ENCODE measurements around the gene EIF5AL1.

Gene EIF5AL1

GRCh38 chr10:79487296-79488194 is 24.8 kb upstream of the EIF5AL1 start:
- no peaks in the 10 kb centered on the region for H3K36me3 ChIP-seq (ENCODE audit: control insufficient read depth, insufficient read depth, low read length)
- DNase-seq (ENCODE audit: extremely low read depth, insufficient read length): no peak
- 0 out of 2 replicates have a peak, but pooled peaks cover 1% of the 10 kb centered on the region for H3K27me3 ChIP-seq (replicated peaks; ENCODE audit: control insufficient read depth, insufficient read depth, low read length)
- no peak overlapping the region for H3K4me3 ChIP-seq (replicated peaks; ENCODE audit: low read depth, low read length)
- peak; percentile 83 for TF ChIP-seq CTCF (IDR thresholded peaks at IDR 0.05; ENCODE audit: insufficient read depth, low read length, poor library complexity, severe bottlenecking)

DNA sequence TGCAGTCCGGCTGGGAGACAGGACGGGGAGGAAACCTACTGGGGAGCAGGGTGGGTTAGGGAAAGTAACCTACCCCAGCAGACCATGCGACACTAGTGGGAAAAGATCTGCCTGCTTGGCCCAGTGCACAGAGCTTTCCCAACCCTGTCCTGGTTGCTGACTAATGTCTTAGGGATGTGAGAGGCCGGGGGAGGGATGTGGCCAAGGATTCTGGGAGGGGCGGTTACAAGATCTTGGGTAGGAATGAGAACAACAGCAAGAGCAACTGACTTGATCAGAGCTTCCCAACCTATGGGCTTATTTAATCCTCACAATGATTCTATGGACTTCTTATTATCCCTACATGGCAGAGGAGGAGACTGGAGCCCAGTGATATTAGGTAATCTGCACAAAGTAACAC is 24.0 kb upstream of the EIF5AL1 start:
- Histone ChIP-seq H3K4me3 (replicated peaks; ENCODE audit: low read depth, low read length) (no peak overlapping the region), H3K27me3 (replicated peaks; ENCODE audit: control insufficient read depth, insufficient read depth, low read length) (0 out of 2 replicates have a peak, but pooled peaks cover 1% of the 10 kb centered on the region), H3K36me3 (ENCODE audit: control insufficient read depth, insufficient read depth, low read length) (no peaks in the 10 kb centered on the region)
- no peak for DNase-seq (ENCODE audit: extremely low read depth, insufficient read length)
- no peak for TF ChIP-seq CTCF (IDR thresholded peaks at IDR 0.05; ENCODE audit: insufficient read depth, low read length, poor library complexity, severe bottlenecking)

- Histone ChIP-seq H3K27me3 (replicated peaks; ENCODE audit: control insufficient read depth, insufficient read depth, low read length) (peaks cover 3% of the 10 kb centered on the region; the same call in 1 of the 2 replicates), H3K36me3 (ENCODE audit: control insufficient read depth, insufficient read depth, low read length) (no peaks in the 10 kb centered on the region), H3K4me3 (replicated peaks; ENCODE audit: low read depth, low read length) (no peak overlapping the region)
- no peak for TF ChIP-seq CTCF (IDR thresholded peaks at IDR 0.05; ENCODE audit: insufficient read depth, low read length, poor library complexity, severe bottlenecking)
- DNase-seq (ENCODE audit: extremely low read depth, insufficient read length): no peak
These were observed 23.5 kb upstream of the EIF5AL1 start for GRCh38 chr10:79488870-79489269.

- no peak for DNase-seq (ENCODE audit: extremely low read depth, insufficient read length)
- Histone ChIP-seq H3K27me3 (replicated peaks; ENCODE audit: control insufficient read depth, insufficient read depth, low read length) (peaks cover 3% of the 10 kb centered on the region; the same call in 1 of the 2 replicates), H3K36me3 (ENCODE audit: control insufficient read depth, insufficient read depth, low read length) (no peaks in the 10 kb centered on the region), H3K4me3 (replicated peaks; ENCODE audit: low read depth, low read length) (no peak overlapping the region)
- no peak for TF ChIP-seq CTCF (IDR thresholded peaks at IDR 0.05; ENCODE audit: insufficient read depth, low read length, poor library complexity, severe bottlenecking)
These were observed 21.8 kb upstream of the EIF5AL1 start for GRCh38 chr10:79490400-79491142.

DNA sequence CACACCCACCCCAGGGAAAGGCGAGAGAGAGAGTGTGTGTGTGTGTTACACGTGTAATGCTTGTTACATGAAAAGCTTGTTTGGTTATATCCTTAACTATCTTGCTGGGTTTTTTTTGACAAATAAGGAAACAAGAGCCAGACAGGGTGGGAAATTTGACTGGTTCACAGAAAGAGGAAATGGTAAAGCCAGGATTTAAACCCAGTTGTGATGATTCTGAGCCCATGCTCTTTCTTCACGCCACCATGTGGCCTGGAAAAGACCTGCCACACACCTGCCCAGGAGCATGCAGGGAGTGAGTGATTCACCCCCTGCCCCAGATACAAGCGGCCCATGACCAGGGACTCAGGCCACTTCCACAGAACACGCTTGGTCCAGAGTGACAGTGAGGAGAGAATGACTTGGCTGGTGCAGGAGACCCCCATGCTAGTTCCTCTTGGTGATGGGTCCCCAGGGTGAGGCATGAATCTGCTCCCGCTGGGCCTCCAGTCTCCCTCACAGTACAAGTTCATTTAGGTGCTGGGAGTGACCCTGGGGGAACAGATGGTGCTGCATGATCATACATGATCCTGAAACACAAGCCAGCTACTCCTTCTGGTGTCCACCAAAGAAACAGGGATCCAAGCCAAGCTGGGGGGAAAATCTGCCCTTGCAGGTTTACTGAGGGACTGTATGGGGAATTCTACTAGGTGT is 21.0 kb upstream of the EIF5AL1 start:
- H3K36me3 ChIP-seq (ENCODE audit: control insufficient read depth, insufficient read depth, low read length): no peaks in the 10 kb centered on the region
- no peak overlapping the region for H3K4me3 ChIP-seq (replicated peaks; ENCODE audit: low read depth, low read length)
- peak; percentile 38 for TF ChIP-seq CTCF (IDR thresholded peaks at IDR 0.05; ENCODE audit: insufficient read depth, low read length, poor library complexity, severe bottlenecking)
- DNase-seq (ENCODE audit: extremely low read depth, insufficient read length): no peak
- peaks cover 5% of the 10 kb centered on the region; the same call in 1 of the 2 replicates for H3K27me3 ChIP-seq (replicated peaks; ENCODE audit: control insufficient read depth, insufficient read depth, low read length)
